Measurements from ENCODE around the gene MX1. TPM values are rescaled to one million over a fixed set of nuclear protein-coding genes. Genes with fewer than 3 reads are reported as not detected.

MX1 gene
- total RNA-seq, 1 donor from 2014 or later, result 8.8 TPM

- intact Hi-C loops (cut with micrococcal nuclease), result no loop called here
- Histone ChIP-seq H3K4me3 (no peak overlapping the region), H3K27ac (replicated peaks) (no peak overlapping the region), H3K27me3 (ENCODE audit: low read depth) (peaks cover 94% of the 10 kb centered on the region), H3K9me3 (replicated peaks) (no peaks in the 10 kb centered on the region), H3K4me1 (no peaks in the 10 kb centered on the region), H3K36me3 (no peaks in the 10 kb centered on the region)
- no peak for TF ChIP-seq CTCF (IDR thresholded peaks at IDR 0.05; ENCODE audit: borderline replicate concordance)
- no peak for DNase-seq
Measured at GRCh38 chr21:41500363-41500762, 74.3 kb downstream of the MX1 start.

GRCh38 chr21:41500931-41501381, 74.9 kb downstream of the MX1 start:
- no peak for TF ChIP-seq CTCF (IDR thresholded peaks at IDR 0.05; ENCODE audit: borderline replicate concordance)
- Histone ChIP-seq H3K27me3 (ENCODE audit: low read depth) (peaks cover 94% of the 10 kb centered on the region), H3K27ac (replicated peaks) (no peak overlapping the region), H3K4me1 (no peaks in the 10 kb centered on the region), H3K36me3 (no peaks in the 10 kb centered on the region), H3K4me3 (no peak overlapping the region), H3K9me3 (replicated peaks) (no peaks in the 10 kb centered on the region)
- no peak for DNase-seq
- intact Hi-C loops (cut with micrococcal nuclease), result no loop called here

- H3K4me3 ChIP-seq, result no peak overlapping the region
- no peak for TF ChIP-seq CTCF (IDR thresholded peaks at IDR 0.05; ENCODE audit: borderline replicate concordance)
- H3K36me3 ChIP-seq, result no peaks in the 10 kb centered on the region
- peaks cover 94% of the 10 kb centered on the region for H3K27me3 ChIP-seq (ENCODE audit: low read depth)
- intact Hi-C loops (cut with micrococcal nuclease), result no loop called here
- peaks cover 4% of the 10 kb centered on the region for H3K4me1 ChIP-seq
- no peak for DNase-seq
- H3K9me3 ChIP-seq (replicated peaks), result no peaks in the 10 kb centered on the region
- H3K27ac ChIP-seq (replicated peaks), result no peak overlapping the region
Measured at GRCh38 chr21:41501919-41502318, 75.9 kb downstream of the MX1 start.

GRCh38 chr21:41503331-41503730, 77.3 kb downstream of the MX1 start:
- Histone ChIP-seq H3K4me3 (no peak overlapping the region), H3K9me3 (replicated peaks) (no peaks in the 10 kb centered on the region), H3K27me3 (ENCODE audit: low read depth) (peaks cover 96% of the 10 kb centered on the region), H3K36me3 (no peaks in the 10 kb centered on the region), H3K27ac (replicated peaks) (no peak overlapping the region), H3K4me1 (peaks cover 18% of the 10 kb centered on the region)
- DNase-seq, result no peak
- intact Hi-C loops (cut with micrococcal nuclease), result no loop called here
- no peak for TF ChIP-seq CTCF (IDR thresholded peaks at IDR 0.05; ENCODE audit: borderline replicate concordance)

GRCh38 chr21:41504030-41504429, 78.0 kb downstream of the MX1 start:
- no peak overlapping the region for H3K27ac ChIP-seq (replicated peaks)
- H3K4me1 ChIP-seq, result peaks cover 20% of the 10 kb centered on the region

More at GRCh38 chr21:41504030-41504429, 78.0 kb downstream of the MX1 start:
- TF ChIP-seq CTCF (IDR thresholded peaks at IDR 0.05; ENCODE audit: borderline replicate concordance), result no peak
- Histone ChIP-seq H3K9me3 (replicated peaks) (no peaks in the 10 kb centered on the region), H3K36me3 (no peaks in the 10 kb centered on the region), H3K4me3 (no peak overlapping the region), H3K27me3 (ENCODE audit: low read depth) (peaks cover 96% of the 10 kb centered on the region)
- intact Hi-C loops (cut with micrococcal nuclease), result no loop called here
- no peak for DNase-seq
